PFSK-1 (cell line): Measurements from ENCODE around the gene FGFBP3.

Experiments used
- FOXP2 ChIP-seq: optimal IDR thresholded peaks from 2 replicates; pipeline ENCODE3; 2011; ENCODE audit warnings: borderline replicate concordance, control low read depth, inconsistent platforms; ENCODE audit not compliant: insufficient read depth; ENCODE audit errors: extremely low read length, extremely low read depth
- POLR2AphosphoS5 ChIP-seq: IDR thresholded peaks from 2 replicates; pipeline ENCODE4 v1.6.1; 2012; ENCODE audit warnings: low read depth, mild to moderate bottlenecking, control low read depth, low read length, moderate library complexity
- REST ChIP-seq, 2 experiments: IDR thresholded peaks; 2 replicates each; pipeline versions ENCODE4 v1.6.1 to v1.8.0; 2011 to 2012; ENCODE audit warnings: low read depth in 2 of 2, low read length in 2 of 2, control low read depth in 1 of 2, inconsistent platforms in 1 of 2, mild to moderate bottlenecking in 1 of 2, moderate library complexity in 1 of 2; ENCODE audit not compliant: insufficient read depth in 1 of 2
- SIN3A ChIP-seq: IDR thresholded peaks from 2 replicates; pipeline ENCODE4 v1.6.1; 2012; ENCODE audit warnings: mild to moderate bottlenecking, low read length, moderate library complexity, borderline replicate concordance; ENCODE audit not compliant: insufficient read depth
- TAF1 ChIP-seq: IDR thresholded peaks from 2 replicates; pipeline ENCODE4 v1.6.1; 2012; ENCODE audit warnings: low read length, control low read depth, borderline replicate concordance; ENCODE audit not compliant: insufficient read depth

Gene FGFBP3

GRCh38 chr10:91944880-91945630 is 35.8 kb upstream of the FGFBP3 start:
- TF ChIP-seq POLR2AphosphoS5 (no peak), REST (IDR thresholded peaks at IDR 0.05; ENCODE audit: insufficient read depth in 1 of 2, low read depth in 2 of 2, low read length in 2 of 2) (no peak), FOXP2 (no peak), SIN3A (no peak), TAF1 (no peak)

- TF ChIP-seq POLR2AphosphoS5 = no peak
- no peak for TF ChIP-seq TAF1
- TF ChIP-seq FOXP2 = no peak
- no peak for TF ChIP-seq SIN3A
- TF ChIP-seq REST (IDR thresholded peaks at IDR 0.05; ENCODE audit: insufficient read depth in 1 of 2, low read depth in 2 of 2, low read length in 2 of 2) = no peak
Measured at GRCh38 chr10:91941426-91941825, 32.1 kb upstream of the FGFBP3 start.

GRCh38 chr10:91939653-91940052 is 30.4 kb upstream of the FGFBP3 start:
- TF ChIP-seq FOXP2 (no peak), SIN3A (no peak), REST (IDR thresholded peaks at IDR 0.05; ENCODE audit: insufficient read depth in 1 of 2, low read depth in 2 of 2, low read length in 2 of 2) (no peak), POLR2AphosphoS5 (no peak), TAF1 (no peak)

GRCh38 chr10:91935886-91936285 is 26.6 kb upstream of the FGFBP3 start:
- TF ChIP-seq REST (IDR thresholded peaks at IDR 0.05; ENCODE audit: insufficient read depth in 1 of 2, low read depth in 2 of 2, low read length in 2 of 2) (no peak), SIN3A (no peak), TAF1 (no peak), FOXP2 (no peak), POLR2AphosphoS5 (no peak)
